Measurements from ENCODE around the gene SLAMF9. TPM values are rescaled to one million over a fixed set of nuclear protein-coding genes. Genes with fewer than 3 reads are reported as not detected.

SLAMF9 gene
- total RNA-seq, 1 experiment from 2014 or later, result 0.36 TPM

DNA sequence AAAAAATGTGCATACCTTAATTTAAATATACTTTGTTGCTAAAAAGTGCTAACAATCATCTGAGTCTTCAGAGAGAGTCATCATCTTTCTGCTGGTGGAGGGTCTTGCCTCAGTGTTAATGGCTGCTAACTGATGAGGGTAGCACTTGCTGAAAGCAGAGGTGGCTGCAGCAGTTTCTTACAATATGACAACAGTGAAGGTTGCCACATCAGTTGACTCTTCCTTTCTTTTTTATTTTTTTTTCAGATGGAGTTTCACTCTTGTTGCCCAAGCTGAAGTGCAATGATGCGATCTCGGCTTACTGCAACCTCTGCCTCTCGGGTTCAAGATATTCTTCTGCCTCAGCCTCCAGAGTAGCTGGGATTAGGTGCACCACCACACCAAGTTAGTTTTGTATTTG lies 51.5 kb downstream of the SLAMF9 start:
- Histone ChIP-seq H3K27me3 (replicated peaks; ENCODE audit: control insufficient read depth, insufficient read depth, low read length) (no peaks in the 10 kb centered on the region), H3K4me1 (peaks cover 69% of the 10 kb centered on the region), H3K9me3 (peaks cover 5% of the 10 kb centered on the region; the same call in 1 of the 2 replicates), H3K4me3 (ENCODE audit: low read depth, low read length) (no peak overlapping the region), H3K36me3 (ENCODE audit: control insufficient read depth, insufficient read depth, low read length) (no peaks in the 10 kb centered on the region)
- TF ChIP-seq CTCF (IDR thresholded peaks at IDR 0.05; ENCODE audit: insufficient read depth in 1 of 2, low read depth in 1 of 2, low read length in 1 of 2, severe bottlenecking in 1 of 2, unreplicated experiment in 1 of 2), result no peak
- DNase-seq, result no peak
- peaks cover 40% of the 10 kb centered on the region for H3K36me3 Mint-ChIP-seq (ENCODE audit: insufficient read depth, unreplicated experiment)
- H3K27me3 Mint-ChIP-seq (ENCODE audit: insufficient read depth, unreplicated experiment), result no peaks in the 10 kb centered on the region
- ChIA-PET POLR2A (no interaction called here), CTCF (no interaction called here)
- no peak overlapping the region for H3K4me3 Mint-ChIP-seq (ENCODE audit: unreplicated experiment)
- peaks cover 49% of the 10 kb centered on the region for H3K4me1 Mint-ChIP-seq (ENCODE audit: low read depth, unreplicated experiment)
- H3K9me3 Mint-ChIP-seq (ENCODE audit: unreplicated experiment), result peaks cover 7% of the 10 kb centered on the region
- H3K27ac Mint-ChIP-seq (ENCODE audit: unreplicated experiment), result no peak overlapping the region
- BruUV-seq (replicated peaks), result no TSS peak
- intact Hi-C loops (cut with micrococcal nuclease; ENCODE audit: unreplicated experiment), result no loop called here

Other genes with a start within 250 kb of the SLAMF9 start
- not detected in 2 replicates for gene CRP, start 239.6 kb downstream of the SLAMF9 start, total RNA-seq (2022)
- gene DUSP23, start 173.3 kb downstream of the SLAMF9 start, total RNA-seq (2022), result 40.5 and 44.5 TPM in 2 replicates
- gene FCRL6, start 151.9 kb downstream of the SLAMF9 start, total RNA-seq (2022), result not detected in 2 replicates
- not detected in 2 replicates for gene SLAMF8, start 127.4 kb downstream of the SLAMF9 start, total RNA-seq (2022)
- not detected in 2 replicates for gene VSIG8, start 91.6 kb downstream of the SLAMF9 start, total RNA-seq (2022)
- 1.1 and 1.5 TPM in 2 replicates for gene CFAP45, start 54.1 kb downstream of the SLAMF9 start, total RNA-seq (2022)
- 518 and 531 TPM in 2 replicates for gene TAGLN2, start 28.7 kb downstream of the SLAMF9 start, total RNA-seq (2022)
- 19.6 and 21.2 TPM in 2 replicates for gene IGSF9, start 8.6 kb downstream of the SLAMF9 start, total RNA-seq (2022)
- gene PIGM, start 77.8 kb upstream of the SLAMF9 start, total RNA-seq (2022), result 5.5 and 5.7 TPM in 2 replicates
- gene KCNJ10, start 115.9 kb upstream of the SLAMF9 start, total RNA-seq (2022), result 0.58 and 0.68 TPM in 2 replicates
- not detected in 2 replicates for gene KCNJ9, start 127.3 kb upstream of the SLAMF9 start, total RNA-seq (2022)
- 15.4 and 16.0 TPM in 2 replicates for gene IGSF8, start 144.4 kb upstream of the SLAMF9 start, total RNA-seq (2022)
- gene ATP1A2, start 161.5 kb upstream of the SLAMF9 start, total RNA-seq (2022), result 0.36 TPM in 1 of 2 replicates, not detected in the other
- gene ATP1A4, start 197.4 kb upstream of the SLAMF9 start, total RNA-seq (2022), result not detected in 2 replicates
- not detected in 2 replicates for gene CASQ1, start 236.3 kb upstream of the SLAMF9 start, total RNA-seq (2022)

All from Caco-2 (cell line).